Measurements from ENCODE around the gene MICAL1.

- TF ChIP-seq CTCF (IDR thresholded peaks at IDR 0.05; ENCODE audit: poor library complexity, severe bottlenecking) (no peak), REST (IDR thresholded peaks at IDR 0.05; ENCODE audit: borderline replicate concordance) (no peak), EP300 (conservative IDR thresholded peaks at IDR 0.05; ENCODE audit: poor library complexity, severe bottlenecking) (no peak)
Measured at GRCh38 chr6:109496036-109496772, 40.6 kb upstream of the MICAL1 start.

Measured in neural cell (in vitro differentiated cells).